H1 (cell line): ENCODE measurements around the gene ABHD8.

Experiments used
- POLR2A ChIP-seq, 2 experiments: IDR thresholded peaks; 1 replicate in 1 of 2; 2 replicates in 1 of 2; pipeline ENCODE4 v1.6.1; 2011; ENCODE audit warnings: low read depth in 2 of 2, low read length in 2 of 2, mild to moderate bottlenecking in 2 of 2; ENCODE audit errors: control extremely low read depth in 1 of 2
- SP1 ChIP-seq: IDR thresholded peaks from 2 replicates; pipeline ENCODE4 v1.6.1; 2011; ENCODE audit warnings: low read depth, low read length
- TF ChIP-seq, protein P1 (sequence below), 3 experiments: IDR thresholded peaks; 1 replicate in 2 of 3; 2 replicates in 1 of 3; pipeline versions ENCODE4 v1.5.1 to v1.6.1; 2011; ENCODE audit warnings: low read length in 3 of 3, mild to moderate bottlenecking in 3 of 3, inconsistent platforms in 2 of 3, low read depth in 1 of 3, moderate library complexity in 1 of 3; ENCODE audit not compliant: insufficient read depth in 1 of 3; ENCODE audit errors: control extremely low read depth in 1 of 3

DNA sequence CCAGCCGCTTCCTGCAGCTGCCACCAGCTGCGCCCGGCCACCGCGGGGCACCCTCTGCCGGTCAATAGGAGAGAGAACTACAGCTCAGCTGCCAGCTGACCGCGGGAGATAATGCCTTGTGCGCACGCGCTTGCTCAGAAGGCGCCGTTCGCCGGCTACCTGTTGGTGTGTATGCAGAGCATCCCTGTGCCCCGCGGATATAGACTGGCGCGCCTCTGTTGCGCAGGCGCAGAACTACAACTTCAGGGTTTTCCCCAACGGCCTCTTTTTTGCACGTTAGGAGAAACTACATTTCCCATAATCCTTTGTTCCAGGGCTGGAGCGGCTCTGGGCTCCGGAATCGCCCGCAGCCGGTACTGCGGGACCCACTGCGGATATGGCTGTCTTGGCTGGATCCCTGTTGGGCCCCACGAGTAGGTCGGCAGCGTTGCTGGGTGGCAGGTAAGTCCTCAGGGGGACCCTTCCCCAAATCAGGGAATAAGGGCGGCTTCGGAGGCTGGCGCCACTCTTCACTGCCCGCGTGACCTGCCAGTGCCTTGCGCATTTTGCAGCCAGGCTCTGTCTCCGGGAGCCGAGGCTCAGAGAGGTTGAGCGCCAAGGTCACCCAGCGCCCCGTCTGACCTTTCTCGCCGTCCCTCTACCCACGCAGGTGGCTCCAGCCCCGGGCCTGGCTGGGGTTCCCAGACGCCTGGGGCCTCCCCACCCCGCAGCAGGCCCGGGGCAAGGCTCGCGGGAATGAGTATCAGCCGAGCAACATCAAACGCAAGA is 2.5 kb upstream of the ABHD8 start, which contains the start of gene MRPL34:
- peak; percentile 19 to 66 for TF ChIP-seq POLR2A (IDR thresholded peaks at IDR 0.05; ENCODE audit: control extremely low read depth in 1 of 2, low read depth in 2 of 2, low read length in 2 of 2)
- TF ChIP-seq, protein P1, sequence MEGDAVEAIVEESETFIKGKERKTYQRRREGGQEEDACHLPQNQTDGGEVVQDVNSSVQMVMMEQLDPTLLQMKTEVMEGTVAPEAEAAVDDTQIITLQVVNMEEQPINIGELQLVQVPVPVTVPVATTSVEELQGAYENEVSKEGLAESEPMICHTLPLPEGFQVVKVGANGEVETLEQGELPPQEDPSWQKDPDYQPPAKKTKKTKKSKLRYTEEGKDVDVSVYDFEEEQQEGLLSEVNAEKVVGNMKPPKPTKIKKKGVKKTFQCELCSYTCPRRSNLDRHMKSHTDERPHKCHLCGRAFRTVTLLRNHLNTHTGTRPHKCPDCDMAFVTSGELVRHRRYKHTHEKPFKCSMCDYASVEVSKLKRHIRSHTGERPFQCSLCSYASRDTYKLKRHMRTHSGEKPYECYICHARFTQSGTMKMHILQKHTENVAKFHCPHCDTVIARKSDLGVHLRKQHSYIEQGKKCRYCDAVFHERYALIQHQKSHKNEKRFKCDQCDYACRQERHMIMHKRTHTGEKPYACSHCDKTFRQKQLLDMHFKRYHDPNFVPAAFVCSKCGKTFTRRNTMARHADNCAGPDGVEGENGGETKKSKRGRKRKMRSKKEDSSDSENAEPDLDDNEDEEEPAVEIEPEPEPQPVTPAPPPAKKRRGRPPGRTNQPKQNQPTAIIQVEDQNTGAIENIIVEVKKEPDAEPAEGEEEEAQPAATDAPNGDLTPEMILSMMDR (IDR thresholded peaks at IDR 0.05; ENCODE audit: control extremely low read depth in 1 of 3, insufficient read depth in 1 of 3, low read depth in 1 of 3, low read length in 3 of 3), result peak; percentile 67 to 88 (median 81)
- TF ChIP-seq SP1, result peak; percentile 61; the same call in 1 of the 2 replicates
